ENCODE data around the gene SLIT1.

The SLIT1 gene

DNA sequence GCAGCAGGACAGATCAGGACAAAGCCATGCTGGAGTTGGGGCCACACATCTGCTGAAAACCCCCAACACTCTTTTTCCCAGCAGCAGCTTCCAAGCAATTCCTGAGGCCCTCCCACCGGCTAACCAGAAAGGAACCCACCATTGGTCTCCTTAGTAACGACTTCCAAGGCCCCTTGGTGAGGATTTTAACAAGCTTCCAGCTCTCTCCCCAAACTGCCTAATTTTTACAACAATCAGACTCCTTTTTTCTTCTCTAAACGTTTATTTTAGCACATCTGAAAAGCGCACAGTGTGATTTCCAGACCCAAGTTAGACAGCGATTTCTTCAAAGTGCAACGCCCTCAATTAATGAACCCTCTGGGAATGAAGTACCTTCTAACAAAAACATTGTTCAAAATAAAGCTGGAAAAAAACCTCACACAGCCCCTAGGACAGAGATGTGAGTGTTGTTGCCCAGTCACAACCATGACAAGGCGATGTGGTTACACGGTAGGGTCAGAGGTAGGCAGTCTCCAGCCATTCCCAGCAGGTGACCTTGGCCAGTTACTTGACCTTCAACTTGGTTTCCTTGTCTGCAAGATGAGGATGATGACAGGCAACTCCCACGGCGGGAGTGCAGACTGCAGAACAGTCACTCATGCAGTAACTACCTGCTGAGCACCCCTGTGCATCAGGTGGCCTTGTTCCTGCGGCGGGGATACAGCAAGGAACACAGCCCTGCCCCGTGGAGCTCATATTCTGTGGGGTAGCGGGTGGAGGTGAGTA is 82.3 kb downstream of the SLIT1 start:
- Histone ChIP-seq H3K9me3 (ENCODE audit: low read length) (no peaks in the 10 kb centered on the region), H2AFZ (ENCODE audit: low read depth, low read length) (no peak overlapping the region), H3K36me3 (ENCODE audit: insufficient read depth, low read length) (no peaks in the 10 kb centered on the region), H3K27me3 (ENCODE audit: insufficient read depth, low read length) (no peaks in the 10 kb centered on the region), H3K4me1 (ENCODE audit: insufficient read depth, low read length) (peaks cover 30% of the 10 kb centered on the region), H3K4me3 (ENCODE audit: low read length) (no peak overlapping the region)

GRCh38 chr10:97102441-97102840 is 83.3 kb downstream of the SLIT1 start:
- Histone ChIP-seq H3K36me3 (ENCODE audit: insufficient read depth, low read length) (no peaks in the 10 kb centered on the region), H2AFZ (ENCODE audit: low read depth, low read length) (no peak overlapping the region), H3K27me3 (ENCODE audit: insufficient read depth, low read length) (no peaks in the 10 kb centered on the region), H3K4me3 (ENCODE audit: low read length) (no peak overlapping the region), H3K4me1 (ENCODE audit: insufficient read depth, low read length) (peaks cover 37% of the 10 kb centered on the region), H3K9me3 (ENCODE audit: low read length) (no peaks in the 10 kb centered on the region)

DNA sequence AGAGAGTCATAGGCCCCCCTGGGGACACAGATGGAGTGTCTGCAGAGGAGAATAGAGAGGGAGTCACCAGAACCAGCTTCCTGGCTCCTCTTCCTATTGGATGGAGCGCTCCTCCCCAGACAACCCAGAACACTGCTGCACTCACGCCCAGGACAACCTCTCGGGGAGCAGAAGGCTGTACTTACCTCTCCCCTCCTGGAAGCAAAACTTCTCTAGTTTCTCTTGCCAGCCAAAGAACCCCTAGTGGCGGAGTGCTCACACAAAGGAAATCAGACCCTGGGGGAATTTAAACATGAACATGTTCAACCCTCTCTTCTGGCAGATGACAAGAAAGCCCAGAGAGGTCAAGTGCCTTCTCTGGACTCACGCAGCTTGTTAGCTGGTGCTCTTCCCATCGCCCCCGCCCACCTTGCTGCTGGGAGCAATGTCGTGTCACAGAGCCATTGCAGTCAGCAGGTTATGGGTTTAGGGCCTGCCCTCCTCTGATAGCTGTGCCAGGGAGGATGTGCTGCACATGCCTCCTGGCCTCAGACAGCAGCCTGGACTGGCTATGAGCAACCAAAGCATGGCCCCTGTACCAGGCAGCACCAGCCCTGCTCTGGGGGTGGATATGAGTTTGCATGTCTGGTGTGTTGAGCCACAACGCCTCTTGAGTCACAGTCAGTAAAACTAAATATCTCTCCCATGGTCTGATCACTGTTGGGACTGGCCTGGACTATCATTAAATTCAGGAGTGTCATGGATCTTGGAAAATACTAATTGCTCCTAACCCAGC is 84.4 kb downstream of the SLIT1 start:
- no peaks in the 10 kb centered on the region for H3K27me3 ChIP-seq (ENCODE audit: insufficient read depth, low read length)
- no peak overlapping the region for H3K4me3 ChIP-seq (ENCODE audit: low read length)
- H3K36me3 ChIP-seq (ENCODE audit: insufficient read depth, low read length), result no peaks in the 10 kb centered on the region
- H3K9me3 ChIP-seq (ENCODE audit: low read length), result no peaks in the 10 kb centered on the region
- H2AFZ ChIP-seq (ENCODE audit: low read depth, low read length), result no peak overlapping the region
- peaks cover 47% of the 10 kb centered on the region for H3K4me1 ChIP-seq (ENCODE audit: insufficient read depth, low read length)

DNA sequence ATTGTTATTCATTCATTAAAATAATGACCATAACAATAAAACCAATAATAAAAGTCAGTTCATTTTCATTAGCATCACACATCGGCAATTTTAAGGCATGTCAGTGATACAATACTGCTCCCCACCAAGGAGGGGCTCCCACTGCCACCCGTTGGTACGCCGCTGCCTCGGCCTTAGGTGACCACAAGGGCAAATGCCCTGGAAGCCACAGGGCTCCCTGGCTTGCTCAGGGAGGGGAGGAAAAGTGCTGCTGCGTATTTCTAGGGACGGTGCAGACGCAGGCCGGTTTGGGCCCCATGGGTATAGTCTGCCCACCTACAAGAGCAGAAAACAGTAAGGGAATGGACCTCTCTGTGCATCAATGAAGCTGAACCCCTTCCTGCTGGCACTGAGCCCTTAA is 85.1 kb downstream of the SLIT1 start:
- Histone ChIP-seq H3K9me3 (ENCODE audit: low read length) (no peaks in the 10 kb centered on the region), H3K27me3 (ENCODE audit: insufficient read depth, low read length) (no peaks in the 10 kb centered on the region), H3K4me1 (ENCODE audit: insufficient read depth, low read length) (peaks cover 54% of the 10 kb centered on the region), H2AFZ (ENCODE audit: low read depth, low read length) (no peak overlapping the region), H3K36me3 (ENCODE audit: insufficient read depth, low read length) (no peaks in the 10 kb centered on the region), H3K4me3 (ENCODE audit: low read length) (no peak overlapping the region)

DNA sequence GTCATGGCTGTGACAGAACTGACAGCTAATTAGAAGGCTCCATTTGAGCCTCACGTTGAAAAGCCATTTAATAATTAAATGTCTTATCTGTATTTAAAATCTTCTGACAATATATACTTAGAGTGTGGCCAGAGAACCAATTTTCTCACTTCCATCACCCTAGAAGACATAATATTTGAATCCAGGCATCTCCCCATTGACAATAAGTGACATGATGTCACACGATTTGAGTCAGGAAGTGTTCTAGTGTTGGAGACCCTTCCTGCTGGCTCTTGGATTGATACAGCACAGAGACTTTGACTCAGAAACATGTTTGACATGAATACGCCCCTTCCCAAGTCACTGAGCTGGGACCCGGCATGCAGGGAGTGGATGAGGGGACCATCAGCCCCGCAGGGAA is 85.9 kb downstream of the SLIT1 start:
- peaks cover 60% of the 10 kb centered on the region for H3K4me1 ChIP-seq (ENCODE audit: insufficient read depth, low read length)
- H3K36me3 ChIP-seq (ENCODE audit: insufficient read depth, low read length), result no peaks in the 10 kb centered on the region
- no peak overlapping the region for H2AFZ ChIP-seq (ENCODE audit: low read depth, low read length)
- H3K9me3 ChIP-seq (ENCODE audit: low read length), result no peaks in the 10 kb centered on the region
- H3K4me3 ChIP-seq (ENCODE audit: low read length), result no peak overlapping the region
- H3K27me3 ChIP-seq (ENCODE audit: insufficient read depth, low read length), result no peaks in the 10 kb centered on the region

DNA sequence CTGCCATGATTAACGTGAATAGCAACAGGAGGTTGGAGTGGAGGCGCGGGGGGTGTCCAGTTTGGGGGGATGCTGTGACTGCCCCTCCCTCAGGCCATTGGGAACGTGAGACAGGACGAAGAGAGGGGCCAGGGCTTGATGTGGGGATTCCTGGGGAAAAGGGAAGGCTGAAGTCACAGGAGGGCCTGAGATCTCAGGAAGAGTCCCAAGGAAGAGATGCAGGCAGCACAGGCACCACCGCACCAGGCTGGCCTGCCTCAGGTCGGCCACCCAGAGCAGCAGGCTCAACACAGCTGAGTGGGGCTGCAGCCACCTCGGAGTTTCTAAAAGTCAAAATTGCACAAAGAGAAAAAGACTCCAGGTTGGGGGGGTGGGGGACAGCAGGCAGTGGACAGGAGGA is 86.7 kb downstream of the SLIT1 start:
- Histone ChIP-seq H3K9me3 (ENCODE audit: low read length) (no peaks in the 10 kb centered on the region), H3K27me3 (ENCODE audit: insufficient read depth, low read length) (no peaks in the 10 kb centered on the region), H3K4me1 (ENCODE audit: insufficient read depth, low read length) (peaks cover 60% of the 10 kb centered on the region), H3K4me3 (ENCODE audit: low read length) (no peak overlapping the region), H2AFZ (ENCODE audit: low read depth, low read length) (no peak overlapping the region), H3K36me3 (ENCODE audit: insufficient read depth, low read length) (no peaks in the 10 kb centered on the region)

DNA sequence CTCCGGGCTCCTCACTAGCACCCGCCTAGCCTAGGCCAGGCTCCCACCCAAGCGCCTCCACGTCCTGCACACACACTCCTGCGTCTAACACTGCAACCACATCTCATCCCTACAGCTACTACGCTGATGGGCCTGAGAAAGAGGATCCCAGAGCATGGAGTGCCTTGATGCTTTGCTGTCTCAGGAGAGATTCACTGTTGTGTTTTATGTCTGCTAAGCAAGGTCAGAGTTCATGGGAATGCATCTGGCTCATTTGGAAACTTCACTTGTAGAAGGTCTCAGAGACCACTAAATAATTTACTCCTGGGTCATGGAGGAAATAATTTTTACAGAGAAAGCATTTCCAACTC is 88.7 kb downstream of the SLIT1 start:
- no peak overlapping the region for H2AFZ ChIP-seq (ENCODE audit: low read depth, low read length)
- peaks cover 43% of the 10 kb centered on the region for H3K4me1 ChIP-seq (ENCODE audit: insufficient read depth, low read length)
- H3K9me3 ChIP-seq (ENCODE audit: low read length), result no peaks in the 10 kb centered on the region
- peaks cover 4% of the 10 kb centered on the region for H3K36me3 ChIP-seq (ENCODE audit: insufficient read depth, low read length)
- no peak overlapping the region for H3K4me3 ChIP-seq (ENCODE audit: low read length)
- no peaks in the 10 kb centered on the region for H3K27me3 ChIP-seq (ENCODE audit: insufficient read depth, low read length)

DNA sequence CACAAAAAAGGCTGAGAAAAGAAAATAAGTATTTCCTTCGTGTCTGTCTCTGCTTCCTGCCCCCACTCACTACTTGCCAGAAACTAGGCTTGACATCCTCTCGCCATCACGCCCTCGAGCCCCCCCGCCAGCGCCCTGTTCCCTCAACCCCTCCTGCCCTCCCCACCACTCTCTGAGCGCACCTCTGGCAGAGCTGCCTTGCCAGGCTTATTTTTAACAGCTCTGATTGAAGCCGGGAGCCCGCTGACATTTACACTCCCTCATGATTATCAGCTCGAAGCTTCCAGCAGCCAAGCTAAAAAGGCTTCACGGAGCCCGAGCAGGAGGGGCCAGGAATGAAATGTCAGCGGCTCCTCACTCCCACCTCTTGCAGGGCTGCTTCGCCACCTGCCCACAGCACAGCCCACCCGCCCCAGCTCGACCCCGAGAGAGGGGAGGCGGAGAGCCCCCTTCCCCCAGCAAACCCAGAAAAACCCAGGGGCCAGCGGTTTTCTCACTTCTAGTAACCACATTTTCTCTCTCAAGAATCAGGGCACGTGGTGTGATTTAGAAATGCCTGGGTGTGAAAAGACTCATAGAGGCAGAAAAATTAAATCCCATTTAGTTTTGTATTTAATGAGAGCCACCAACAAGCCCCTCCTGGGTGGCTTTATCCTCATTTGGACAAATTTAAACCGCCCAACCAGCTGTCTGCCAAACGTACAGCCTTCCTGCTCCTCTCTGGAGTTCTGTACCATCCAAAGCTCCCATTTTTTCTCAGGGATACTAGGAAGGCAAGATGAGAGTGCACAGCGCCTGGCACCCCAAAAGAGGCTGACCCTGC is 89.3 kb downstream of the SLIT1 start:
- H3K4me1 ChIP-seq (ENCODE audit: insufficient read depth, low read length), result peaks cover 49% of the 10 kb centered on the region
- H3K4me3 ChIP-seq (ENCODE audit: low read length), result no peak overlapping the region
- no peak overlapping the region for H2AFZ ChIP-seq (ENCODE audit: low read depth, low read length)
- peaks cover 4% of the 10 kb centered on the region for H3K36me3 ChIP-seq (ENCODE audit: insufficient read depth, low read length)
- no peaks in the 10 kb centered on the region for H3K9me3 ChIP-seq (ENCODE audit: low read length)
- no peaks in the 10 kb centered on the region for H3K27me3 ChIP-seq (ENCODE audit: insufficient read depth, low read length)

DNA sequence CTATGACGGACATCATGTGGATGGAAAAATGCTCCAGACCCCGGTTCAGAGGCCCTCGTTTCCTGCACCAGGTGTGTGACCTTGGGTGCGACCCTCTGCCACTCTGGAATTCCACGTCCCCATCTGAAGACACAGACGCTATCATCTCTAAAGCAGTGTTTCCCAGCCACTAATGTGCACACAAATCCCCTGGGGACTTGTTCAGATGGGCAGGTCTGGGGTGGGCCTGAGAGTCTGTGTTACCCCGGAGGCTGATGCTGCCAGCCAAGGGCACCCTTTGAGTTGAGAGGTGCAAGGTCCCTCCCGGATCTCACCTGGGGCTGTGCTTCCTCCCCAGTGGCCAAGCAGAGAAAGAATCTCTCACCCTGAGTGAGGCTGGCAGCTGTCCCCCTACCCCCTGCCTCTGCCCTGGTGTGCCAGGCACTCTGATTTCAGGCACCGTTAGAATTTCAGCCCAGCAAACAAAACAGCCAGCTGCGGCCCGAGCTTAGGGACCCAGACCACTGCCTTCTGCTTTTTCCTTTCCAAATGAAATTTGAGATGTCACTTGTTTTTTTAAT is 90.0 kb downstream of the SLIT1 start:
- Histone ChIP-seq H2AFZ (ENCODE audit: low read depth, low read length) (no peak overlapping the region), H3K4me1 (ENCODE audit: insufficient read depth, low read length) (peaks cover 48% of the 10 kb centered on the region), H3K27me3 (ENCODE audit: insufficient read depth, low read length) (no peaks in the 10 kb centered on the region), H3K4me3 (ENCODE audit: low read length) (no peak overlapping the region), H3K36me3 (ENCODE audit: insufficient read depth, low read length) (peaks cover 4% of the 10 kb centered on the region), H3K9me3 (ENCODE audit: low read length) (no peaks in the 10 kb centered on the region)

- H3K4me1 ChIP-seq (ENCODE audit: insufficient read depth, low read length), result peaks cover 33% of the 10 kb centered on the region
- H3K9me3 ChIP-seq (ENCODE audit: low read length), result no peaks in the 10 kb centered on the region
- no peaks in the 10 kb centered on the region for H3K27me3 ChIP-seq (ENCODE audit: insufficient read depth, low read length)
- H3K36me3 ChIP-seq (ENCODE audit: insufficient read depth, low read length), result peaks cover 4% of the 10 kb centered on the region
- no peak overlapping the region for H3K4me3 ChIP-seq (ENCODE audit: low read length)
- H2AFZ ChIP-seq (ENCODE audit: low read depth, low read length), result no peak overlapping the region
Measured at GRCh38 chr10:97090644-97091043, 95.1 kb downstream of the SLIT1 start.

DNA sequence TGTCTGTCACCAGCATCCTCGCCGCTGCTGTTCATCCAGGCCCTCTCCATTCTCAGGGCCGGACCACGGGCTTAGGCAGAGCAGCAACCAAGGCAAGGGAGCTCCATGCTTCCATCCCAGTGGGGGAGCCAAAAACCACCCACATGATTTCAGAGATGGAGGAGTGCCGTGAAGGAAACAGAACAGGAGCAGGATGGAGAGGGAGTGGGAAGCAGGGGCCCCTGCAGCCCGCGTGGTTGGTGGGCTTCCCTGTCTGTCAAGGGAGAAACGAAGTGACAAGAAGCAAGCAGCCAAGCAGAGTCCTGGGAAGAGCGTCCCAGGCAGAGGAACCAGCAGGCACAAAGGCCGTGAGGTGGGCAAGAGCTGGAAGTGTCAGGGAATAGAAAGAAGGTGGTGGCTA is 95.7 kb downstream of the SLIT1 start:
- no peak overlapping the region for H3K4me3 ChIP-seq (ENCODE audit: low read length)
- H3K27me3 ChIP-seq (ENCODE audit: insufficient read depth, low read length), result no peaks in the 10 kb centered on the region
- H3K4me1 ChIP-seq (ENCODE audit: insufficient read depth, low read length), result peaks cover 27% of the 10 kb centered on the region
- H3K9me3 ChIP-seq (ENCODE audit: low read length), result no peaks in the 10 kb centered on the region
- peaks cover 4% of the 10 kb centered on the region for H3K36me3 ChIP-seq (ENCODE audit: insufficient read depth, low read length)
- no peak overlapping the region for H2AFZ ChIP-seq (ENCODE audit: low read depth, low read length)

- Histone ChIP-seq H3K4me3 (ENCODE audit: low read length) (no peak overlapping the region), H3K9me3 (ENCODE audit: low read length) (no peaks in the 10 kb centered on the region), H2AFZ (ENCODE audit: low read depth, low read length) (no peak overlapping the region), H3K36me3 (ENCODE audit: insufficient read depth, low read length) (peaks cover 4% of the 10 kb centered on the region), H3K27me3 (ENCODE audit: insufficient read depth, low read length) (no peaks in the 10 kb centered on the region), H3K4me1 (ENCODE audit: insufficient read depth, low read length) (peaks cover 26% of the 10 kb centered on the region)
Measured at GRCh38 chr10:97089209-97089870, 96.4 kb downstream of the SLIT1 start.

Measured in neuron (in vitro differentiated cells).